HG02884 (cell line): ENCODE measurements around the gene MPZL2.

Experiments
- ATAC-seq: cut with Tn5 transposase; IDR thresholded peaks from one replicate; pipeline ENCODE4 v1.9.1; 2021; ENCODE audit warnings: mild to moderate bottlenecking, moderate library complexity; ENCODE audit not compliant: unreplicated experiment

The MPZL2 gene

DNA sequence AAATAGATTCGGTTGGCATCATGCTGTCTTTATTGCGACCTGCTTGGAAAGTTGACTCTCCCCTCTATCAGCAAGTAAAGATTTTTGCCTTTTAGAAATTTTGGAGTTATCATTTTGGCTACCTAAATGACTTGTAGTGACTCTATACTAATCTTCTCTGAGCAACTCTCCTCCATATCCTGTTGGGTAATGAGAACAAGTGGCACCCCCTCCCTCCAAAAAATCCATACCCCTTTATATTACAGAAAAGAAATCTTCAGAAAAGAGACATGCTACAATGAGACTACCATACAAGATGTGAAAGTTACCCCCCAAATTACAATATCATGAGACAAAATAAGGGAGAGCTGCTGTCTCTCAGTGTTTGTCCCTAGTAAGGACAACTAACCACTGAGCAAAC is 40.5 kb downstream of the MPZL2 start:
- ATAC-seq: no peak

GRCh38 chr11:118222437-118222836 is 41.7 kb downstream of the MPZL2 start:
- no peak for ATAC-seq

DNA sequence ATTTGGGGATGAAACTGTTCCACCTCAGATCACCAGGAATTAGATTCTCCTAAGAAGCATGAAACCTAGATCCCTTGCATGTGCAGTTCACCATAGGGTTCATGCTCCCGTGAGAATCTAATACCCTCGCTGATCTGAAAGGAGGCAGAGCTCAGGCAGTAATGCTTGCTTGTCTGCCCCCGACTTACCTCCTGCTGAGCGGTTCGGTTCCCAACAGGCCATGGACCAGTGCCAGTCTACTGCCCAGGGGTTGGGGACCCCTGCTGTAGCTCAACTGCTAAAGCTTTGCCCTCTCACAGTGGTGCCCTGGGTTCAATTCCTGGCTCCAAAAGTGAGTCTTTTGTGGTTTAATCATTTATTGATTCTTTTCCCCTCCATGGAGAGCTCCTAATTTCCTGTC is 42.7 kb downstream of the MPZL2 start:
- no peak for ATAC-seq

DNA sequence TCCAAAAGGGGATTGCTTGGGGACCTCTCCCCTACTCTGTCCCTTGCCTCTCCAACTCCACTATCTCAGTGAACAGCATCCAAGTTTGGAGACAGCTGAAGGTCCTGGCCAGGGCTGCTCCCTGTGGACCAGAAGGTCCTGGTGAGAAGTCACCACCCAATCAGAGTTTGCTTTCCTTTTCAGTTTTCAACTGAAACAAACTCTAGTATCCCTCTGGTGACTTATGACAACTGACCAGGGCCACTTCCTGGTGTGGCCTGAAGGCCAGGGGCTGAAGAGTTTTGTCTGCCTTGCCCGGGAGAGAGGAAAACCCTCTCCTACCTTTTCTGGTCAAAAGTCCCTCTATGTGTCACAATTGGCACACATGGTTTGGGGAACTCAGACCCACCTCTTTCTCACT is 44.4 kb downstream of the MPZL2 start:
- no peak for ATAC-seq

GRCh38 chr11:118219244-118219643 is 44.9 kb downstream of the MPZL2 start:
- no peak for ATAC-seq

- no peak for ATAC-seq
Observed at GRCh38 chr11:118217575-118217974, 46.5 kb downstream of the MPZL2 start.

- ATAC-seq: no peak
Observed at GRCh38 chr11:118216621-118217481, 47.2 kb downstream of the MPZL2 start.

DNA sequence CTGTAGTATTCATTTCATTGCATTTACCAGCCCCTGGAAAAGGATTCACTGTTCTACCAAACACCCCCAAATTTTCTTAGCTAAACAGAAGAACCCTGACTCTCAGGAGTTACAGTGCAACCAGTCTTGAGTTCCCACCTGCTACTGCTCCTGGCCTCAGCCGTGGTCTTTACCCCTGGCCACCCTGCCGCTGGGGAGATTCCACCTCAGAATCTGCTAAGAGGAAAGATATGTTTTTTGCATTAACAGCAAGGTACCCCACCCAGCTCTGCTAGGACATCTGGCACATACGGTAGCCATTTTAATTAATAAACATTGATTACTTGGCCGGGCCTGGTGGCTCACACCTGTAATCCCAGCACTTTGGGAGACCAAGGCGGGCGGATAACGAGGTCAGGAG is 48.3 kb downstream of the MPZL2 start:
- no peak for ATAC-seq

- no peak for ATAC-seq
Observed at GRCh38 chr11:118215262-118215661, 48.8 kb downstream of the MPZL2 start.

GRCh38 chr11:118214210-118214914 is 49.7 kb downstream of the MPZL2 start:
- no peak for ATAC-seq

- no peak for ATAC-seq
Observed at GRCh38 chr11:118213781-118214180, 50.3 kb downstream of the MPZL2 start.

DNA sequence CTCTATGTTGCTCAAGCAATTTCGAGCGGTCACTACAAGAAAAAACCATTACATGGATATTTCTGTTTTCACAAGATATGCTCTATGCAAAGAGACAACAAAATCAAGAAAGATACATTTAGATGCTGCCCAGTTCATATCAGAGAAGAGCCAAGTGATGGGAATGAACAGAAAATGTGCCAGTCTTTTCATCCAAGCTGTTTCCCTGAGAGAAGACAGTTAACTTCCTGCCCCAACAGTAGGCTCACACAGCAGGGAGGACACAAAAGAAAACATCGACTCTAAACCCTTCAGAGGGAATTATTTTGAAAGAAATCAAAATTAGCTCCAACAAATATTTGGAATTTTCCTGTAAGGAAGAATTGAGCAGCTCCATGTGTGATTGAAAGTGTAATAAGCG is 50.9 kb downstream of the MPZL2 start:
- no peak for ATAC-seq

GRCh38 chr11:118212781-118213191 is 51.3 kb downstream of the MPZL2 start:
- no peak for ATAC-seq

DNA sequence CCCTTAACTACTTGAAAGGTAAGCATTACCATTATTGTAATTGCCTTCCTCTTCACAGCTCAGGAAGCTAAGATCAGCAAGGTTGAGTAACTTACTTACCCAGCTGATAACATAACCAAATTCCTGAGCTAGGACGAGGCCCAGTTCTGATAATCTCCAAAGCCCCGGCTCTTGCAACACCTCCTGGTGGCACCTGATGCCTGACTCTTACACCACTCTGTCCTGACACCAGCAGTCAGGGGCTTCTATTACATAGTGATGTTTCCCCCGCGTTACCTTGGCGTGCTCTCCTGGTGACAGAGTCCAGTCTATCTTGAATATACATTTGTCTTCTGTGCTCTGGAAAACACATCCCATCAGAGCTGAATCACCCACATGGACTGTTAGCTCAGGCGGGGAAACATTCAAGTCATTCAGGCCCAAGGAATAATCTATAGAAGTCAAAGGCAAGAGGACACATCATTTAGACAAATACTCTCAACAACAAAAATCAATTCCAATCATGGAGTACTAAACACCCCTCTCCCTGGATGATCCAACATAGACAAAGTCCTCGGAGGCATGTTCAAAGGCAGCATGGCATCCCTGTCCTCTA is 51.9 kb downstream of the MPZL2 start:
- no peak for ATAC-seq

- no peak for ATAC-seq
Observed at GRCh38 chr11:118211006-118211405, 53.1 kb downstream of the MPZL2 start.

DNA sequence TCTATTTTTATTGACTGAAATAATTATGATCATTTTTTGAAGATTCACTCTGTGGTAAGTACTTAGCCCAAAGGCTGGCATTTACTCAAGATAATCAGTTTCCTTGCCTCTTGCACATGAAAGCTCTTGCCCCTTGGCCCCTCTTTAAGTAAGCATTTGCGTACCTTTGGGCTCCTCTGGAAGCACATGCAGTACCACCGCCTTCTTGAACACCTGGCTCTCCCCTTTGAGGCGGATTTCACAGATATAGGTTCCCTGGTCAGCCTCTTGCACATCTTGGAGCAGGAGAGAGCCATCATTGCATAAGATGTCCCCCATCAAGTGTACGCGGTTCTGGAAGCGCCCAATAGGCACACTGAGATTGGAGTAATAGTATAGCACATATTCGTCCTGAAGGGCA is 53.8 kb downstream of the MPZL2 start:
- ATAC-seq: no peak

DNA sequence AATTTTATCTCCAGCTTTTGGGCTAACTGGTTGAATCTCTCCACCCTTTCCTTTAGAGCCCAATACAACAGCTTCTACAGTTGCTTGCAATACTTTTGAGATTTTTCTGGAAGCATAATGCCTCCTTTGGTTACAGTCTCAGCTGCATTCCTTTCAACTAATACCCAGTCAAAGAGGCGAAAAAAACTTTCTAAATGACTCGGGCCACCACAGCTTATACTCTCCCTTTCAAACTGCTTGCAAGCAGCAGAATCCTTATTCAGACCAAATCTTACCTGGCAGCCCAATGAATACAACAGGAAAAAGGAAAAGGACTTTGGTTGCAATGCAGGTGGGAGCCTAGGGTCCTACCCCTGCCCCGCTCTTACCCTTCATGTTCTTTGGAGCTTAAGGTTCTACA is 55.1 kb downstream of the MPZL2 start:
- ATAC-seq: no peak

DNA sequence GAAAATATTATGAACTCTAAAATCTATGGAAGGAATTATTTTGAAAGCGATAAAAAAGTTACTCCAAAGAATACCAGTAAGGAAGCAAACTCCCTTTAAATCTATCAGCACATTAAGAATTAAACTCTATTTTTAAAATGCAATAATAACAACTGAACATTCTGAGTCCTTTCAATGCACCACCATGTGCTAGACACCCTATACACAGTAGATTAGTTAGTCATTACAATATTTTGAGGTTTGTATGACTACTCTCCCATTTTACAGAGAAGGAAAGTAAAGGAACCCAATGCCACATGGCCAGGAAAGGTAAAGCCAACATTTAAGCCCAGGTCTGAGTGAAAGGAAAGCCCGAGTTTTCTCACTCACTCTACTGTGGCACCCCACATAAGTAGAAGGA is 57.0 kb downstream of the MPZL2 start:
- ATAC-seq: no peak

DNA sequence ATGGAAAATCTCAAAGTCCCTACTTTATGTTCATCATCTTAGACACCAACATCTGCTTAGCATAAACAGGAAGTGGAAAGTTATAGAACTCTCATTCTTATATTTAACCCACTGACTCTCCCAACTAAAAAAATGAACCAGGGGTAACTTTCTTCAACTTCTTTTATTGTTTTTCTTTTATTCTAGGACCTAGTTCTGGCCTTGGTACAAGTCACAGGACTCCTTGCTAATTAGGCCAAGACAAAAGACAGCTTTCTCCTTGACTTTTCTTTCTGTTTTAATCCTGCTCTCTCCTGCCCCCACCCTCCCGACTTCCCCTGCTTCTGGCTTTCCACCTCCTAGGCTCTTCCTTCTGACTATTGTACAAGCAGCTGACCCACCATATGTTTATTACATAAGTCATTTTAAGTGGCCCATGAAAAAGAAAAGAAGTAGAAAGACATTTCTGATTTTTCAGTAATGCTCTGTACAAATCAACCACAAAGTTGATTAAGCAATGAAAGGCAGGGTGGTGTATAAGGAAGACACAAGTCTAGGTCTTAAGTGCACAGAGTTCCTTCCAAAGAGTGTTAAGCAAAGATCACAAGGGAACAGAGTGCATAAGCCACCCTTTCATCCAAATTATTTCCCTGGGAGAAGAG is 57.6 kb downstream of the MPZL2 start:
- ATAC-seq: no peak

DNA sequence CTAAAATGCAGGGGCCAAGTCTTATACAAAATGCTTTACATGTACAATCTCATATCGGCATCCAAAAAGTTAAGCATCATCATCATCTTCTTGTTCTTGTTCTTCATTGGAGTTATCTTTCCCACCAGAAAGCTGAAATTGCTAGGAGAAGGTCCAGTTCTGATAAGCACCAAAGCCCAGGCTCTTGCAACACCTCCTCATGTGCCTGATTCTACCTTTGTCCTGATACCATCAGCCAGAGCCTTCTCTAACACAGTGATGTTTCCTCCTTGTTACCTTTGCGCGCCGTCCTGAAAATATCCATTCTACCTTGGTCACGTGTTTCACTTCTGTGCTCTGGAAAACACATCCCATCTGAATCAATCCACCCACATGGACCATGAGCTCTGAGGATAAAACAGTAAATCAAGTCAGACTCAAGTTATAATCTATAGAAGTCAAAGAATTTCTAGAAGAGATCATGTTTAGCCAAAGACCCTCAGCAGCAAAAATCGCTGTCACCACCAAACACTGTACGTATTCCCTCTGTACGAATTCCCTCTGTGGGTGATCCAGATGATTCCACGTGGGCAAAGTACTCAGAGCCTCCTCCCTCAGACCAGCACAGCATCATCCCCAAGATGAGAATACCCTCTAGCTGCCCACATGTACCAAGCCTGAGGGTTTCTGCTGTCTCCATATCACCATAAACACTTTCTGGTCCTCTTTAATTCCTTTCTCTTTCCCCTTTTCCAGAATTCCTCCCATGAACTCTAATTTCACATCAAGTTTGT is 58.3 kb downstream of the MPZL2 start:
- ATAC-seq: no peak
